Measurements from ENCODE around the gene CD300H.

Gene CD300H

GRCh38 chr17:74516561-74517328, 50.6 kb downstream of the CD300H start:
- DNase-seq (ENCODE audit: extremely low read depth, low read depth): no peak
- TF ChIP-seq CTCF (IDR thresholded peaks at IDR 0.05; ENCODE audit: low read depth, low read length, missing control alignments): no peak

GRCh38 chr17:74515941-74516340, 51.4 kb downstream of the CD300H start:
- TF ChIP-seq CTCF (IDR thresholded peaks at IDR 0.05; ENCODE audit: low read depth, low read length, missing control alignments): no peak
- no peak overlapping the region for H3K4me3 ChIP-seq (replicated peaks; ENCODE audit: low read depth, low read length)
- DNase-seq (ENCODE audit: extremely low read depth, low read depth): no peak

More at GRCh38 chr17:74516561-74517328, 50.6 kb downstream of the CD300H start:
- H3K4me3 ChIP-seq (replicated peaks; ENCODE audit: low read depth, low read length): no peak overlapping the region

- no peak for DNase-seq (ENCODE audit: extremely low read depth, low read depth)
- TF ChIP-seq CTCF (IDR thresholded peaks at IDR 0.05; ENCODE audit: low read depth, low read length, missing control alignments): no peak
- H3K4me3 ChIP-seq (replicated peaks; ENCODE audit: low read depth, low read length): no peak overlapping the region
Measured at GRCh38 chr17:74514632-74515334, 52.5 kb downstream of the CD300H start.

- no peak overlapping the region for H3K4me3 ChIP-seq (replicated peaks; ENCODE audit: low read depth, low read length)
- DNase-seq (ENCODE audit: extremely low read depth, low read depth): no peak
- TF ChIP-seq CTCF (IDR thresholded peaks at IDR 0.05; ENCODE audit: low read depth, low read length, missing control alignments): no peak
Measured at GRCh38 chr17:74513987-74514631, 53.2 kb downstream of the CD300H start.

- no peak for DNase-seq (ENCODE audit: extremely low read depth, low read depth)
- no peak overlapping the region for H3K4me3 ChIP-seq (replicated peaks; ENCODE audit: low read depth, low read length)
- TF ChIP-seq CTCF (IDR thresholded peaks at IDR 0.05; ENCODE audit: low read depth, low read length, missing control alignments): no peak
Measured at GRCh38 chr17:74512624-74513091, 54.7 kb downstream of the CD300H start.

- TF ChIP-seq CTCF (IDR thresholded peaks at IDR 0.05; ENCODE audit: low read depth, low read length, missing control alignments): no peak
- no peak overlapping the region for H3K4me3 ChIP-seq (replicated peaks; ENCODE audit: low read depth, low read length)
- DNase-seq (ENCODE audit: extremely low read depth, low read depth): no peak
Measured at GRCh38 chr17:74512036-74512435, 55.3 kb downstream of the CD300H start.

Data from HFF-Myc (cell line).